Measurements from ENCODE around the gene SBF1.

GRCh38 chr22:50461536-50461935 lies 13.3 kb downstream of the SBF1 start:
- TF ChIP-seq CTCF (IDR thresholded peaks at IDR 0.05) (no peak), POLR2AphosphoS5 (IDR thresholded peaks at IDR 0.05) (no peak), EP300 (IDR thresholded peaks at IDR 0.05) (no peak)

All from gastroesophageal sphincter (tissue), 3 donors.